SK-N-SH (cell line): Measurements from ENCODE around the gene ARPC2. TPM values are rescaled to one million over a fixed set of nuclear protein-coding genes. Genes with fewer than 3 reads are reported as not detected.

Experiments used
- CTCF ChIA-PET: fragments of 300-600, 350-600 bp; formaldehyde crosslinking; extraction: SDS; loops from one replicate; lab custom pipeline; 2021; lab: Yijun Ruan, JAX
- POLR2A ChIA-PET: fragments of 350-600 bp; sonication (Branson Sonifier 250); formaldehyde crosslinking; extraction: SDS; loops from one replicate; lab custom pipeline; 2020; ENCODE audit warnings: antibody characterized with exemption, inconsistent platforms; lab: Yijun Ruan, JAX
- DNase-seq: peaks from one replicate; pipeline ENCODE4 v3.0.0; 2012
- H2AFZ ChIP-seq: fragments of 200-600 bp; sonication (generic); 2 replicates; pipeline ENCODE4 v1.8.1; 2016; ENCODE audit warnings: antibody characterized with exemption, mild to moderate bottlenecking, low read depth
- H3F3A ChIP-seq: fragments of 200-600 bp; sonication (generic); replicated peaks from 2 replicates; pipeline ENCODE3; 2016; ENCODE audit warnings: antibody characterized with exemption, mild to moderate bottlenecking; ENCODE audit not compliant: insufficient read depth
- H3K27ac ChIP-seq, 2 experiments: fragments of 200-500 bp in 1 of 2; fragments of 200-600 bp in 1 of 2; sonication (Bioruptor generic) in 1 of 2; sonication (generic), shearing (Covaris generic) in 1 of 2; 2 replicates each; pipeline versions ENCODE4 v1.5.1 to v1.6.1; 2014 to 2016; ENCODE audit warnings: low read depth in 2 of 2, inconsistent platforms in 1 of 2, low read length in 1 of 2, mild to moderate bottlenecking in 1 of 2, mixed read lengths in 1 of 2
- H3K27me3 ChIP-seq: fragments of 200-600 bp; sonication (generic), shearing (Covaris generic); 2 replicates; pipeline ENCODE4 v1.6.1; 2016; ENCODE audit warnings: mixed run types; ENCODE audit not compliant: insufficient read depth
- H3K36me3 ChIP-seq, 2 experiments: fragments of 200-500 bp in 1 of 2; fragments of 200-600 bp in 1 of 2; sonication (Bioruptor generic) in 1 of 2; sonication (generic) in 1 of 2; replicated peaks in 1 of 2; 2 replicates each; pipeline versions ENCODE3 to v1.5.1; 2014 to 2016; ENCODE audit warnings: low read length in 1 of 2, mild to moderate bottlenecking in 1 of 2; ENCODE audit not compliant: insufficient read depth in 2 of 2, control insufficient read depth in 1 of 2
- H3K4me1 ChIP-seq, 2 experiments: fragments of 200-500 bp in 1 of 2; fragments of 200-600 bp in 1 of 2; sonication (Bioruptor generic) in 1 of 2; sonication (generic), shearing (Covaris generic) in 1 of 2; 2 replicates each; pipeline versions ENCODE4 v1.5.1 to v1.6.1; 2014 to 2016; ENCODE audit warnings: low read depth in 1 of 2, low read length in 1 of 2, mixed run types in 1 of 2; ENCODE audit not compliant: insufficient read depth in 2 of 2, control insufficient read depth in 1 of 2
- H3K4me2 ChIP-seq: fragments of 200-600 bp; sonication (generic), shearing (Covaris generic); 2 replicates; pipeline ENCODE4 v1.6.1; 2017; ENCODE audit warnings: mixed run types
- H3K4me3 ChIP-seq, 2 experiments: fragments of 200-500 bp in 1 of 2; fragments of 200-600 bp in 1 of 2; sonication (Bioruptor generic) in 1 of 2; sonication (generic), shearing (Covaris generic) in 1 of 2; 2 replicates each; pipeline versions ENCODE4 v1.5.1 to v1.8.1; 2014 to 2016; ENCODE audit warnings: low read depth in 2 of 2, inconsistent platforms in 1 of 2, low read length in 1 of 2, mild to moderate bottlenecking in 1 of 2, mixed read lengths in 1 of 2, moderate library complexity in 1 of 2
- H3K79me2 ChIP-seq: fragments of 200-600 bp; sonication (generic); 2 replicates; pipeline ENCODE4 v1.8.1; 2017; ENCODE audit warnings: mild to moderate bottlenecking; ENCODE audit not compliant: insufficient read depth
- H3K9ac ChIP-seq: fragments of 200-600 bp; sonication (generic); 2 replicates; pipeline ENCODE4 v1.6.1; 2017; ENCODE audit warnings: mixed run types
- H3K9me2 ChIP-seq: fragments of 200-600 bp; sonication (generic); 2 replicates; pipeline ENCODE4 v1.6.1; 2017; ENCODE audit warnings: mixed run types
- H3K9me3 ChIP-seq: fragments of 200-600 bp; sonication (generic); 2 replicates; pipeline ENCODE4 v1.6.1; 2017; ENCODE audit warnings: mixed run types, mild to moderate bottlenecking, moderate library complexity
- H4K20me1 ChIP-seq: fragments of 200-600 bp; sonication (generic); 2 replicates; pipeline ENCODE4 v1.6.1; 2017; ENCODE audit warnings: mild to moderate bottlenecking, mixed run types; ENCODE audit not compliant: insufficient read depth
- ELF1 ChIP-seq: IDR thresholded peaks from 2 replicates; pipeline ENCODE4 v1.4.0; 2012
- EZH2phosphoT487 ChIP-seq: fragments of 200-600 bp; sonication (generic); IDR thresholded peaks from 2 replicates; pipeline ENCODE4 v1.6.1; 2017; ENCODE audit warnings: low read depth, mixed run types, mild to moderate bottlenecking, antibody characterized with exemption, moderate library complexity, borderline replicate concordance
- FOXJ3 ChIP-seq: sonication (generic); formaldehyde crosslinking; IDR thresholded peaks from 2 replicates; pipeline ENCODE4 v1.5.1; 2020; ENCODE audit warnings: mild to moderate bottlenecking, missing genetic modification reagents
- GABPA ChIP-seq: IDR thresholded peaks from 2 replicates; pipeline ENCODE4 v1.4.0; 2012; ENCODE audit warnings: low read depth, mild to moderate bottlenecking
- NRF1 ChIP-seq: IDR thresholded peaks from 2 replicates; pipeline ENCODE4 v1.6.1; 2012; ENCODE audit warnings: low read depth, mild to moderate bottlenecking, low read length
- POLR2AphosphoS5 ChIP-seq: IDR thresholded peaks from 2 replicates; pipeline ENCODE4 v1.6.1; 2012; ENCODE audit warnings: low read depth, low read length
- RXRA ChIP-seq: IDR thresholded peaks from 2 replicates; pipeline ENCODE4 v1.4.0; 2012; ENCODE audit warnings: low read depth, mild to moderate bottlenecking, borderline replicate concordance
- TAF1 ChIP-seq: IDR thresholded peaks from 2 replicates; pipeline ENCODE4 v1.6.1; 2012; ENCODE audit warnings: low read depth, mild to moderate bottlenecking, low read length, moderate library complexity, borderline replicate concordance
- TEAD4 ChIP-seq: IDR thresholded peaks from 2 replicates; pipeline ENCODE4 v1.4.0; 2012; ENCODE audit warnings: mild to moderate bottlenecking, borderline replicate concordance; ENCODE audit not compliant: insufficient read depth
- YY1 ChIP-seq: IDR thresholded peaks from 2 replicates; pipeline ENCODE4 v1.4.0; 2012; ENCODE audit warnings: low read depth, mild to moderate bottlenecking
- ZBTB33 ChIP-seq: IDR thresholded peaks from 2 replicates; pipeline ENCODE4 v1.4.0; 2012; ENCODE audit warnings: low read depth, borderline replicate concordance
- WGBS: methylation state at CpG from one replicate; pipeline ENCODE4 v1.1.6; 2017; ENCODE audit warnings: low lambda C conversion rate; 5-methylcytosine and 5-hydroxymethylcytosine counted together
- polyA plus RNA-seq, 3 experiments: library from polyadenylated mRNA; depleted of rRNA; stranded (reverse); fragments of >200 nt; gene quantifications; 2 replicates each; pipeline ENCODE4 v1.2.3, GENCODE V29; 2012
- TF ChIP-seq, protein P1 (sequence below): IDR thresholded peaks from 2 replicates; pipeline ENCODE4 v1.4.0; 2012; ENCODE audit warnings: low read depth, borderline replicate concordance
- TF ChIP-seq, protein P2 (sequence below): IDR thresholded peaks from 2 replicates; pipeline ENCODE4 v1.6.1; 2012; ENCODE audit warnings: mild to moderate bottlenecking, low read depth, low read length, moderate library complexity
- TF ChIP-seq, protein P3 (sequence below): fragments of 150-350 bp; IDR thresholded peaks from 2 replicates; pipeline ENCODE4 v1.6.1; 2016; ENCODE audit warnings: mild to moderate bottlenecking, low read depth, low read length
- TF ChIP-seq, protein P4 (sequence below): fragments of 200-600 bp; sonication (generic); IDR thresholded peaks from 2 replicates; pipeline ENCODE4 v1.6.1; 2017; ENCODE audit warnings: antibody characterized with exemption, mild to moderate bottlenecking, moderate library complexity

The ARPC2 gene
- polyA plus RNA-seq, 1 of the 3 experiments (the other 2 are of a cell fraction): 319 TPM

DNA sequence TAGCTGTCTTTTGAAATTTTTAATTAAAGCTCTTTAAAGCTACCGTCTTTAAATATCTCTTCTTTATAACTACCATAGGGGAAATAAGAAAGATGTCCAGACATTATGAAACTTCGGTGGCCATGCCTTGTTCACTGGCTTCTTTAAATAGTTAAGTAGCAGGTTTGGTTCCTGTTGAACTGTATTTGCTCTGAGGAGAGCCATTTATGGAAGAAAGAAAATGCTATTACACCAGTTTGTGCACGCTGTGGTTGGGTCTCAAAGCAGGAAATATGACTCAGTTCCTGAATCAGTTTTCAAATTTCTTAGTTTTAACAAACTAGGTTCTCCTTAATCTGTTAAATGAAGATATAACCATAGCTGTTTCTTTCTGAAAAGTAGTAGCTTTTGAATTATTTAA lies 12.2 kb downstream of the ARPC2 start (continued):
- TF ChIP-seq EZH2phosphoT487: no peak
- TF ChIP-seq, protein P1, sequence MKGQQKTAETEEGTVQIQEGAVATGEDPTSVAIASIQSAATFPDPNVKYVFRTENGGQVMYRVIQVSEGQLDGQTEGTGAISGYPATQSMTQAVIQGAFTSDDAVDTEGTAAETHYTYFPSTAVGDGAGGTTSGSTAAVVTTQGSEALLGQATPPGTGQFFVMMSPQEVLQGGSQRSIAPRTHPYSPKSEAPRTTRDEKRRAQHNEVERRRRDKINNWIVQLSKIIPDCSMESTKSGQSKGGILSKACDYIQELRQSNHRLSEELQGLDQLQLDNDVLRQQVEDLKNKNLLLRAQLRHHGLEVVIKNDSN: no peak
- peak; percentile 51; the same call in 1 of the 2 replicates for TF ChIP-seq RXRA
- TF ChIP-seq, protein P2, sequence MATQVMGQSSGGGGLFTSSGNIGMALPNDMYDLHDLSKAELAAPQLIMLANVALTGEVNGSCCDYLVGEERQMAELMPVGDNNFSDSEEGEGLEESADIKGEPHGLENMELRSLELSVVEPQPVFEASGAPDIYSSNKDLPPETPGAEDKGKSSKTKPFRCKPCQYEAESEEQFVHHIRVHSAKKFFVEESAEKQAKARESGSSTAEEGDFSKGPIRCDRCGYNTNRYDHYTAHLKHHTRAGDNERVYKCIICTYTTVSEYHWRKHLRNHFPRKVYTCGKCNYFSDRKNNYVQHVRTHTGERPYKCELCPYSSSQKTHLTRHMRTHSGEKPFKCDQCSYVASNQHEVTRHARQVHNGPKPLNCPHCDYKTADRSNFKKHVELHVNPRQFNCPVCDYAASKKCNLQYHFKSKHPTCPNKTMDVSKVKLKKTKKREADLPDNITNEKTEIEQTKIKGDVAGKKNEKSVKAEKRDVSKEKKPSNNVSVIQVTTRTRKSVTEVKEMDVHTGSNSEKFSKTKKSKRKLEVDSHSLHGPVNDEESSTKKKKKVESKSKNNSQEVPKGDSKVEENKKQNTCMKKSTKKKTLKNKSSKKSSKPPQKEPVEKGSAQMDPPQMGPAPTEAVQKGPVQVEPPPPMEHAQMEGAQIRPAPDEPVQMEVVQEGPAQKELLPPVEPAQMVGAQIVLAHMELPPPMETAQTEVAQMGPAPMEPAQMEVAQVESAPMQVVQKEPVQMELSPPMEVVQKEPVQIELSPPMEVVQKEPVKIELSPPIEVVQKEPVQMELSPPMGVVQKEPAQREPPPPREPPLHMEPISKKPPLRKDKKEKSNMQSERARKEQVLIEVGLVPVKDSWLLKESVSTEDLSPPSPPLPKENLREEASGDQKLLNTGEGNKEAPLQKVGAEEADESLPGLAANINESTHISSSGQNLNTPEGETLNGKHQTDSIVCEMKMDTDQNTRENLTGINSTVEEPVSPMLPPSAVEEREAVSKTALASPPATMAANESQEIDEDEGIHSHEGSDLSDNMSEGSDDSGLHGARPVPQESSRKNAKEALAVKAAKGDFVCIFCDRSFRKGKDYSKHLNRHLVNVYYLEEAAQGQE: no peak
- TF ChIP-seq, all 33 proteins: peak for 5

DNA sequence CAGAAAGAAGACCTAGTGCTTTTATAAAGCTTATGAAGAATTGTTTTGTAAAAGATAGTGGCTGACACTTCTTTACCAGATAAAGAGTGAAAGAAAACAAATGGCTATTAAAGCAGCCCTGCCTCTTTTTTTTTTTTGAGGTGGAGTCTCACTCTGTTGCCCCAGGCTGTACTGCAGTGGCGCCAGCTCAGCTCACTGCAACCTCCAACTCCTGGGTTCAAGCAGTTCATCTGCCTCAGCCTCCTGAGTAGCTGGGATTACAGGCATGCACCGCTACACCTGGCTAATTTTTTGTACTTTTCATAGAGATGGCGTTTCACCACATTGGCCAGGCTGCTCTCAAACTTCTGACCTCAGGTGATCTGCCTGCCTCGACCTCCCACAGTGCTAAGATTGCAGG lies 12.9 kb downstream of the ARPC2 start:
- H3K27ac ChIP-seq: peak overlapping the region; percentile 64 to 89; a peak in 3 of 4 replicates
- DNase-seq: no peak
- peaks cover 0 to 25% of the 10 kb centered on the region in 2 experiments for H3K4me1 ChIP-seq
- no peak overlapping the region for H2AFZ ChIP-seq
- H3K9me3 ChIP-seq: no peaks in the 10 kb centered on the region
- H3K79me2 ChIP-seq: peaks cover 83% of the 10 kb centered on the region
- H4K20me1 ChIP-seq: peaks cover 12% of the 10 kb centered on the region
- ChIA-PET CTCF (interaction anchor here (0.7 kb wide), 1 partner anchor 444 kb away, joined by 3 read pairs; no protein-coding TSS in a partner anchor), POLR2A (interaction anchor here (1.2 kb wide), 1 partner anchor 13 kb away, joined by 6 read pairs; the partner anchor contains the start of gene ARPC2)
- H3F3A ChIP-seq: peaks cover 51% of the 10 kb centered on the region
- no peak overlapping the region for H3K4me3 ChIP-seq
- H3K4me2 ChIP-seq: peak overlapping the region; percentile 38; the same call in 1 of the 2 replicates
- 84% methylated on average over 4 of the region's 4 CpGs for WGBS
- H3K27me3 ChIP-seq: no peaks in the 10 kb centered on the region
- H3K36me3 ChIP-seq: peaks cover 65 to 86% of the 10 kb centered on the region in 2 experiments
- H3K9me2 ChIP-seq: no peaks in the 10 kb centered on the region
- H3K9ac ChIP-seq: no peak overlapping the region; the same call in 1 of the 2 replicates
- TF ChIP-seq, protein P3, sequence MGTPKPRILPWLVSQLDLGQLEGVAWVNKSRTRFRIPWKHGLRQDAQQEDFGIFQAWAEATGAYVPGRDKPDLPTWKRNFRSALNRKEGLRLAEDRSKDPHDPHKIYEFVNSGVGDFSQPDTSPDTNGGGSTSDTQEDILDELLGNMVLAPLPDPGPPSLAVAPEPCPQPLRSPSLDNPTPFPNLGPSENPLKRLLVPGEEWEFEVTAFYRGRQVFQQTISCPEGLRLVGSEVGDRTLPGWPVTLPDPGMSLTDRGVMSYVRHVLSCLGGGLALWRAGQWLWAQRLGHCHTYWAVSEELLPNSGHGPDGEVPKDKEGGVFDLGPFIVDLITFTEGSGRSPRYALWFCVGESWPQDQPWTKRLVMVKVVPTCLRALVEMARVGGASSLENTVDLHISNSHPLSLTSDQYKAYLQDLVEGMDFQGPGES: no peak
- TF ChIP-seq ELF1: no peak
- no peak for TF ChIP-seq FOXJ3 (CRISPR knock-in tag)
- TF ChIP-seq TEAD4: no peak
- TF ChIP-seq, protein P2: no peak
- TF ChIP-seq, protein P1: no peak
- TF ChIP-seq, protein P4, sequence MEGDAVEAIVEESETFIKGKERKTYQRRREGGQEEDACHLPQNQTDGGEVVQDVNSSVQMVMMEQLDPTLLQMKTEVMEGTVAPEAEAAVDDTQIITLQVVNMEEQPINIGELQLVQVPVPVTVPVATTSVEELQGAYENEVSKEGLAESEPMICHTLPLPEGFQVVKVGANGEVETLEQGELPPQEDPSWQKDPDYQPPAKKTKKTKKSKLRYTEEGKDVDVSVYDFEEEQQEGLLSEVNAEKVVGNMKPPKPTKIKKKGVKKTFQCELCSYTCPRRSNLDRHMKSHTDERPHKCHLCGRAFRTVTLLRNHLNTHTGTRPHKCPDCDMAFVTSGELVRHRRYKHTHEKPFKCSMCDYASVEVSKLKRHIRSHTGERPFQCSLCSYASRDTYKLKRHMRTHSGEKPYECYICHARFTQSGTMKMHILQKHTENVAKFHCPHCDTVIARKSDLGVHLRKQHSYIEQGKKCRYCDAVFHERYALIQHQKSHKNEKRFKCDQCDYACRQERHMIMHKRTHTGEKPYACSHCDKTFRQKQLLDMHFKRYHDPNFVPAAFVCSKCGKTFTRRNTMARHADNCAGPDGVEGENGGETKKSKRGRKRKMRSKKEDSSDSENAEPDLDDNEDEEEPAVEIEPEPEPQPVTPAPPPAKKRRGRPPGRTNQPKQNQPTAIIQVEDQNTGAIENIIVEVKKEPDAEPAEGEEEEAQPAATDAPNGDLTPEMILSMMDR: no peak
- no peak for TF ChIP-seq ZBTB33
- no peak for TF ChIP-seq POLR2AphosphoS5
- no peak for TF ChIP-seq GABPA
- no peak for TF ChIP-seq NRF1
- TF ChIP-seq TAF1: no peak
- no peak for TF ChIP-seq YY1
